IPS-11a (cell line): ENCODE results near the gene LYST.
"Not testable (repeated sequence)": the region's sequence is repeated elsewhere in the genome, so short reads cannot be mapped to it uniquely, and the experiment has no call there.

Experiments used
- H3K4me3 ChIP-seq: one replicate; pipeline ENCODE4 v1.5.1; 2013; ENCODE audit warnings: low read depth, low read length, control low read depth

The LYST gene

GRCh38 chr1:235776396-235776795 lies 90.3 kb downstream of the LYST start:
- H3K4me3 ChIP-seq: no peak overlapping the region

GRCh38 chr1:235775246-235775860 lies 91.4 kb downstream of the LYST start:
- no peak overlapping the region for H3K4me3 ChIP-seq

- H3K4me3 ChIP-seq: no peak overlapping the region
Observed at GRCh38 chr1:235767795-235768194, 98.9 kb downstream of the LYST start.

GRCh38 chr1:235766794-235767285 lies 99.9 kb downstream of the LYST start:
- H3K4me3 ChIP-seq: no peak overlapping the region

- H3K4me3 ChIP-seq: no peak overlapping the region
Observed at GRCh38 chr1:235763962-235764361, 102.7 kb downstream of the LYST start.

- H3K4me3 ChIP-seq: no peak overlapping the region
Observed at GRCh38 chr1:235759336-235759735, 107.4 kb downstream of the LYST start.

- no peak overlapping the region for H3K4me3 ChIP-seq
Observed at GRCh38 chr1:235758931-235759330, 107.8 kb downstream of the LYST start.

- no peak overlapping the region for H3K4me3 ChIP-seq
Observed at GRCh38 chr1:235757587-235758096, 109.1 kb downstream of the LYST start.

GRCh38 chr1:235754186-235754585 lies 112.5 kb downstream of the LYST start:
- not testable (repeated sequence) for H3K4me3 ChIP-seq

GRCh38 chr1:235749755-235750300 lies 116.9 kb downstream of the LYST start:
- H3K4me3 ChIP-seq: no peak overlapping the region

- no peak overlapping the region for H3K4me3 ChIP-seq
Observed at GRCh38 chr1:235748747-235749146, 118.0 kb downstream of the LYST start.

GRCh38 chr1:235746245-235746644 lies 120.5 kb downstream of the LYST start:
- H3K4me3 ChIP-seq: no peak overlapping the region

- H3K4me3 ChIP-seq: no peak overlapping the region
Observed at GRCh38 chr1:235745503-235746136, 121.1 kb downstream of the LYST start.

- no peak overlapping the region for H3K4me3 ChIP-seq
Observed at GRCh38 chr1:235742914-235743599, 123.6 kb downstream of the LYST start.

GRCh38 chr1:235741294-235741693 lies 125.4 kb downstream of the LYST start:
- no peak overlapping the region for H3K4me3 ChIP-seq

GRCh38 chr1:235739631-235740030 lies 127.1 kb downstream of the LYST start:
- no peak overlapping the region for H3K4me3 ChIP-seq

GRCh38 chr1:235739124-235739523 lies 127.6 kb downstream of the LYST start:
- H3K4me3 ChIP-seq: no peak overlapping the region

- no peak overlapping the region for H3K4me3 ChIP-seq
Observed at GRCh38 chr1:235737751-235738150, 129.0 kb downstream of the LYST start.

GRCh38 chr1:235736263-235736662 lies 130.4 kb downstream of the LYST start:
- no peak overlapping the region for H3K4me3 ChIP-seq

GRCh38 chr1:235735621-235736020 lies 131.1 kb downstream of the LYST start:
- no peak overlapping the region for H3K4me3 ChIP-seq

- no peak overlapping the region for H3K4me3 ChIP-seq
Observed at GRCh38 chr1:235734335-235734734, 132.4 kb downstream of the LYST start.

GRCh38 chr1:235730007-235730406 lies 136.7 kb downstream of the LYST start:
- H3K4me3 ChIP-seq: no peak overlapping the region
